PFSK-1 (cell line): ENCODE data around the gene CASR.

Experiments used
- POLR2AphosphoS5 ChIP-seq: IDR thresholded peaks from 2 replicates; pipeline ENCODE4 v1.6.1; 2012; ENCODE audit warnings: low read depth, mild to moderate bottlenecking, control low read depth, low read length, moderate library complexity
- REST ChIP-seq, 2 experiments: IDR thresholded peaks; 2 replicates each; pipeline versions ENCODE4 v1.6.1 to v1.8.0; 2011 to 2012; ENCODE audit warnings: low read depth in 2 of 2, low read length in 2 of 2, control low read depth in 1 of 2, inconsistent platforms in 1 of 2, mild to moderate bottlenecking in 1 of 2, moderate library complexity in 1 of 2; ENCODE audit not compliant: insufficient read depth in 1 of 2

GRCh38 chr3:122307976-122308375 is 124.5 kb downstream of the CASR start:
- no peak for TF ChIP-seq REST (IDR thresholded peaks at IDR 0.05; ENCODE audit: insufficient read depth in 1 of 2, low read depth in 2 of 2, low read length in 2 of 2)
- no peak for TF ChIP-seq POLR2AphosphoS5
